HL-60 (cell line): Measurements from ENCODE around the gene STK40.

ENCODE experiments used
- DNase-seq, 2 experiments: peaks; one replicate each; pipeline ENCODE4 v3.0.0-alpha.2; 2010 to 2020; ENCODE audit warnings: low read depth in 1 of 2, low spot score in 1 of 2
- H3K27ac ChIP-seq: fragments of 250-450 bp; sonication (Bioruptor Pico); replicated peaks from 2 replicates; pipeline ENCODE4 v1.5.1; 2020; ENCODE audit warnings: mild to moderate bottlenecking, moderate library complexity
- H3K27me3 ChIP-seq: fragments of 250-450 bp; sonication (Bioruptor Pico); 2 replicates; pipeline ENCODE4 v1.5.1; 2021; ENCODE audit warnings: mild to moderate bottlenecking, moderate library complexity; ENCODE audit not compliant: insufficient read depth, poor library complexity, severe bottlenecking
- H3K4me3 ChIP-seq: replicated peaks from 2 replicates; pipeline ENCODE4 v1.5.1; 2011; ENCODE audit warnings: mild to moderate bottlenecking, control low read depth, low read length; ENCODE audit not compliant: insufficient read depth
- CTCF ChIP-seq: IDR thresholded peaks from one replicate; pipeline ENCODE4 v1.5.1; 2011; ENCODE audit warnings: low read length, control low read depth, inconsistent platforms; ENCODE audit not compliant: insufficient read depth
- GABPA ChIP-seq: IDR thresholded peaks from 2 replicates; pipeline ENCODE4 v1.6.1; 2012; ENCODE audit warnings: low read depth
- POLR2AphosphoS5 ChIP-seq: IDR thresholded peaks from 2 replicates; pipeline ENCODE4 v1.6.1; 2012; ENCODE audit warnings: low read depth
- REST ChIP-seq: IDR thresholded peaks from 2 replicates; pipeline ENCODE4 v1.6.1; 2012; ENCODE audit warnings: low read depth; ENCODE audit not compliant: insufficient replicate concordance
- SPI1 ChIP-seq: IDR thresholded peaks from 2 replicates; pipeline ENCODE4 v1.6.1; 2012; ENCODE audit warnings: low read depth, mild to moderate bottlenecking, borderline replicate concordance

Gene STK40

GRCh38 chr1:36343651-36344394 is 41.9 kb downstream of the STK40 start:
- TF ChIP-seq CTCF = no peak
- TF ChIP-seq GABPA = no peak
- no peak for TF ChIP-seq POLR2AphosphoS5
- TF ChIP-seq REST = no peak
- TF ChIP-seq SPI1 = no peak
- Histone ChIP-seq H3K27me3 (no peaks in the 10 kb centered on the region), H3K4me3 (no peak overlapping the region), H3K27ac (no peak overlapping the region)
- DNase-seq = no peak

- peak in 1 of 2 experiments; percentile 57 for DNase-seq
- Histone ChIP-seq H3K27me3 (no peaks in the 10 kb centered on the region), H3K27ac (no peak overlapping the region; the same call in 1 of the 2 replicates), H3K4me3 (no peak overlapping the region)
- TF ChIP-seq CTCF (peak; percentile 94), GABPA (no peak), REST (no peak)
Measured at GRCh38 chr1:36342426-36343185, 43.1 kb downstream of the STK40 start.

- TF ChIP-seq GABPA (no peak), SPI1 (no peak)
- DNase-seq = no peak
- H3K4me3 ChIP-seq = no peak overlapping the region
- H3K27me3 ChIP-seq = no peaks in the 10 kb centered on the region
- no peak overlapping the region for H3K27ac ChIP-seq
Measured at GRCh38 chr1:36341626-36342320, 44.0 kb downstream of the STK40 start.

GRCh38 chr1:36339615-36340014 is 46.1 kb downstream of the STK40 start:
- no peak overlapping the region for H3K27ac ChIP-seq
- DNase-seq = no peak
- H3K27me3 ChIP-seq = no peaks in the 10 kb centered on the region
- no peak overlapping the region for H3K4me3 ChIP-seq
- TF ChIP-seq GABPA (no peak), REST (no peak), SPI1 (no peak), CTCF (no peak), POLR2AphosphoS5 (no peak)
